Right ventricle myocardium superior (tissue), 1 donor: ENCODE measurements around the gene CBARP. TPM values are rescaled to one million over a fixed set of nuclear protein-coding genes. Genes with fewer than 3 reads are reported as not detected.
A peak's percentile ranks its signal among the peaks of the same experiment; 100 is the strongest.

Source experiments
- ATAC-seq: fragments of 200-7000 bp; cut with Tn5 transposase; one replicate; pipeline ENCODE4 v1.9.1; 2020; ENCODE audit warnings: mild to moderate bottlenecking; ENCODE audit not compliant: poor library complexity
- DNase-seq: peaks from one replicate; pipeline ENCODE4 v3.0.0-alpha.2; 2020
- intact Hi-C: fragments of 100-400 bp; cut with DNase I; formaldehyde crosslinking; loops from one replicate; pipeline ENCODE4 v1.11.2; 2022
- long read RNA-seq: library from polyadenylated mRNA; unstranded; transcript quantifications from one replicate; pipeline ENCODE4 v2.0.0, GENCODE V29; 2021
- total RNA-seq: library from RNA; stranded (reverse); fragmentation: NEBNext Ultra II Directional; extraction: Animal tissue kit (Norgen Biotek cat#: 25700); gene quantifications from one replicate; pipeline ENCODE4 v1.2.1, GENCODE V29; 2021
- donor health status: DM: no; HTN: yes; CAD: no; lungs with severe emphysema.

Gene CBARP, protein sequence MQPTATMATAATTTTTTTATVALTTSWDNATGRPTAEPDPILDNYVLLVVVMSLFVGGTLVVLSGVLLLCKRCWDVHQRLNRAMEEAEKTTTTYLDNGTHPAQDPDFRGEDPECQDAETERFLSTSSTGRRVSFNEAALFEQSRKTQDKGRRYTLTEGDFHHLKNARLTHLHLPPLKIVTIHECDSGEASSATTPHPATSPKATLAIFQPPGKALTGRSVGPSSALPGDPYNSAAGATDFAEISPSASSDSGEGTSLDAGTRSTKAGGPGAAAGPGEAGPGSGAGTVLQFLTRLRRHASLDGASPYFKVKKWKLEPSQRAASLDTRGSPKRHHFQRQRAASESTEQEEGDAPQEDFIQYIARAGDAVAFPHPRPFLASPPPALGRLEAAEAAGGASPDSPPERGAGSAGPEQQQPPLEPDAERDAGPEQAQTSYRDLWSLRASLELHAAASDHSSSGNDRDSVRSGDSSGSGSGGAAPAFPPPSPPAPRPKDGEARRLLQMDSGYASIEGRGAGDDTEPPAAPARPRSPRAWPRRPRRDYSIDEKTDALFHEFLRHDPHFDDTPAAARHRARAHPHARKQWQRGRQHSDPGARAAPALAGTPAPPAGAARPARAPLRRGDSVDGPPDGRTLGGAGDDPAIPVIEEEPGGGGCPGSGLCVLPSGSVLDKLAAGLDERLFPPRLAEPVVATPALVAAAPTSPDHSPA
- total RNA-seq: 1.1 TPM
- long read RNA-seq, partial matches to known transcripts: 0 of 4 reads
- long read RNA-seq, other reads (novel, unspliced or antisense): 4 of 4 reads

DNA sequence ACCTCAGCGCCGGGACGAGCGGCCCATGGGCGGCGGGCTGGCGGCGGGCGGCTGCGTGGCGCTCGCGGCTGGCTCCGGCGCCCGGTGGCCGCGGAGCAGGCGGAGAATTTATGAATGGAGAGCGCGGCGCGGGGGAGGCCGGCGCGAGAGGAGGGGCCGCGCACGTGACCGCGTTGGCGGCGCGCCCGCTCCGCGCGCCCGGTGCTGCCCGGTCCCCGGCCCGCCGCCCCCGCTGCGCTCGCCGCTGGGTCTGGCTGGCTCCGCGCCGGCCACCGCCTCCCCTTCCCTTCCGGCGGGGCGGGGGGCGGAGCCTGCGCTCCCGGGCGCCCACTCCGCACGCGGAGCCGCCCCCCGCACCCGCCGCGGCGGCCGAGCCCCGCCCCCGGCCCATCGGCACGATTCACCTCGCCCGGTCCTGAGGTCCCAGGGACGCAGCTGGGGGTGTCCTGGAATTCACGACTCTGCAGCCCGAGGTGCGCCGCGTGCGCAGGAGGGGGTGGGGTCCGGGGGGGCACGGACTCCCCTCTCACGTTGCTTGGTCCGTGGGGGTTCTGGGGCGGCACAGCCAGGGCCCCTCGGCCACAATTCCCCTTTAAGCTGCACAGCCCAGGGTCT is at the start of gene CBARP:
CBARP (minus strand) TSS at position 252 of the 615 bp plus-strand sequence. CDS start 1,905 bp downstream, outside the sequence.
- intact Hi-C loops: loop anchor here (10.0 kb wide), 1 partner anchor 213 kb away; the partner anchor contains the start of genes CNN2, RNU6-2 and TMEM259

DNA sequence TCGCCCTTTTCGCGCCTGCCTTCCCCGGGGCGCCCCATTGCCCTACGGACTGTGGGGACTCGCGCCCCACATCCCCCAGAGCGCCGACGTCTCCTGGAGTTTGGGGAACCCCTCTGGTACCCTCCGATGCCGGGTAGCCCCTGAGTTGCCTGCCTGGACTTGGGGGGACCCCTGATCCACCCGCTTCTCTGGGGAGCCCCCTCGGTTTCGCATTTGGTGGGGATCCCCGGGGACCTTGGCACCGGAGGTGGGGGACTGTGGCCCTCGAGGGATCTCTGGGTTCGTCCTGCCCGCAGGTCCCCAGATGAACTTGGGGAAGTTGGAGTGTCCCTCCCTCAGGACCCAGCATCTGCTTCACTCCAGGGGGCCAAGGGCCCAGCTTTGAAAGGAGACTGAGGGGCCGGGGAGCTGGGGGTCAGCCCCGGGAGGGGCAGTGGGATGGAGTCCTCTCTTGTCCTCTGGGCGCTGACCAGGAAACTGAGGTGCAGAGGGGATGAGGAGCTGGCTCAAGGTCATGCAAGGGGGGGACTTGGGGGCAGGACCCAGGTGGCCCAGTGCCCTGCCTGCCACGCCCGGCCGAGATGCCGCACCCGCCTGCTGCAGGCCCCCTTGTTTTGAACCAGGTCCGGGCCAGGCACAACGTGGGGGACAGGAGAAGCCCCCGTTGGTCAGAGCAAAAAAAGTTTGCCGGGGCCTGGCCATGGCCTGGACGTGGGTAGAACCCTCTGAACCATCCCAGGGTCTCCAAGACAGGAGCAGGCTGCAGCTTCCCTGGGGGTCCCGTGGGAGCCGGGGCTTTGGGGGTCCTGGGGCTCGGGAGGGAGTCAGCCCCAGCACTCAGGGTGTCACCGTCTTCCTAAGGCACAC is 48.9 kb upstream of the CBARP start:
- intact Hi-C loops: no loop called here
- no peak for DNase-seq
- ATAC-seq: no peak

More for the DNA sequence above, at the start of gene CBARP:
- no peak for DNase-seq
- no peak for ATAC-seq

DNA sequence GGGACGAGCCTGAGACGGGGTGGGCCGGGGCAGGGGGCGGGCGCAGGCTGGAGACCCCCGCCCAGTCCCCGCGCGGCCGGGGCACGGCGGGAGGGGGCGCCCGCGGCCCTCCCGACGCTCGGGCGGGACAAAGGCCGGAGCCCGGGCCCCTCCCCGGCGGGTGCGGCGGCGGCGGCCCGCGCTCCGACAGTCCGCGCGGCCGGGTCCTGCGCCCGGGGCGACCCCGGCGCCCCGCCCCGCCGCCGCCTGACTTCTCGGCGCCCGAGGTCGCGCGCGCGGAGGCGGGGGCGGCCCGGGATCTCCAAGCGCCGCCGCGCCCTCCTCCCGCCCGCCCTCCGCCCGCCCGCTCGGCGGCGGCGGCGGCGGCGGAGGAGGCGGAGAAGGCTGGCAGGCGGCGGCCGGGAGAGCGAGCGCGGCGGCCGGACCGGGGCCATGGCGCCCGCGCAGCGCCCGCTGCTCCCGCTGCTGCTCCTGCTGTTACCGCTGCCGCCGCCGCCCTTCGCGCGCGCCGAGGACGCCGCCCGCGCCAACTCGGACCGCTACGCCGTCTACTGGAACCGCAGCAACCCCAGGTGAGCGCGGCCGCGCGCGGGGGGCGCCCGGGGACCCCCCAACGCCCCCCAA is 48.0 kb upstream of the CBARP start, which contains the start of gene EFNA2:
EFNA2 (plus strand) TSS at position 137 of the 624 bp plus-strand sequence; CDS start at position 433, 296 bp downstream.
- DNase-seq (no peak), ATAC-seq (no peak)
- intact Hi-C loops: no loop called here

DNA sequence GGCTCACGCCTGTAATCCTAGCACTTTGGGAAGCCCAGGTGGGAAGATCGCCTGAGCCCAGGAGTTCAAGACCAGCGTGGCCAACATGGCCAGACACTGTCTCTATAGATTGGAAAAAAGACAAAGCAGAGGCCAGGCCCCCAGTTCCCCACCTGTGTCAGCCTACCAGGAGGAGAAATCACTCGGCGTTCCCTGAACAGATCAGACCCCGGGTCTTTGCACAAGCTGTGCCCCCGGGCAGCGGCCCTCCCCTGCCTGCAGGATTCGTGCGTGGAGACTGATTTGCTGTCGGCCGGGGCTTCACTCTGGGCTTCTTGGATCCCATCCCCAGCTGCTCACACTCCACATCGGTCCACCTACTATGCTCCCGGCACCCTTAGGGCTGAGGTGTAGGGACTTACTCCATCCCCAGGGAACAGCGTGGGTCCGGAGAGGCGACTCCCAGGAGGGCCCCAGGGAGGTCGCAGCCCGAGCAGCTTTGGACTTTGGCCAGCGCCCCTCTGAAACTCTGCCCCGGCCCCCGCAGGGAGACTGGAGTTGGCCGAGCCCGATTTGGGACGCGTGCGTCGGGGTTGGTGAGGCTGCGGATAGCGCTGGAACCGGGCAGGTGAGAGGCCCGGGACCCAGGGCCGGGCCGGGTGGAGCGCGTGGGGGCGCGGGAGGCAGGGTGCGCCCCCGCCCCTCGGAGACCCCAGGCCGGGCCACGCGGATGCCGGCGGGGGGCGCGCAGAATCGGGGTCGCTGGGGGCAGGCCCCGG is 47.4 kb upstream of the CBARP start:
- DNase-seq (no peak), ATAC-seq (no peak)
- intact Hi-C loops: no loop called here

DNA sequence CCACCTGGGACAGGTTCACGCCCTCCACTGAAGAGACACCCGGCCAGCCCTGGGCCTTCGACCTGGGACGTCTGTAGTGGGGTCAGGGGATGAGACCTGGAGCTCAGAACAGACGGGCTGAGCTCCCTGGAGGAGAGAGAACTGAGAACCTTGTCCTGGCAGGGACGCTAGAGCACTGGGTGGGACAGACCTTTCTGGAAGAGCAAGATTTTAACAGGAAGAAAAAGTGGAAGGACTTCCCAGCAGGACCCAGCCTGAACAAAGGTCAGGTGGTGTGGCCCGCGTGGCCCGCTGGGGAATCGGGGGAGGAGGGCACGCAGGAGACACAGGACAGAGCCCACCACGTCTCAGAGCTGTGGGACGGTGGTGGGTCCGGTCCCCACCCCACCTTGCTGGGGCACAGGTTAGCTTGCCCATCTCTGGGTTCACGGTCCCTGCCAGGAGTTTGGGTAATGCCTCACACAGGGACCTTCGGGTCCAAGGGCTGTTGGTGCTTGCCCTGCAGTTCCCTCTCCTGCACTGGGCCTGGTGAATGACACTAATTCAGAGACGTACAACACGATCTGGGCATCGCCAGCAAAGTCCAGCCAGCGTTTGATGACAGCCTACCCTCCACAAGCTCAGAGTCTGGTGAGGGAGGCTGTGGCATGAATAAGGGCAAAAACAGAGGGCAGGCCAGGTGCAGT is 46.6 kb upstream of the CBARP start:
- ATAC-seq (no peak), DNase-seq (no peak)
- intact Hi-C loops: no loop called here

DNA sequence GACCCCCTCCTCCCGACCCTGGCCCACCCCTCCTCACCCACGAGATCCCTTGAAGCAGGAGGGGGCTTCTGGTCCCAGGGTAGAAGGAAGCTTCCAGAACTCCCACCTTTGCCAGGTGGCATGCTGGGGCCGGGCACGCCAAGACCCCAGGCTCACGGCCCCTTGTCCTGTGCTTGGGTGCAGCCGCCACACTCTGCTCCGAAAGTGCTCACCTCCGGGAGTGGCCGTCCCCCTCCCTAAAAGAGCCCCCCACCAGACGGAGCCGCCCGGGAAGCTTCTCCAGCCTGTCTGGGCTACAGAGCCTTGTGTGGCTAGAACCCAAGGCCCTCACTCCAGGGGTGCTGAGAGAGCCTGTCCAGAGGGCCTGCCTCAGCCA is 46.1 kb upstream of the CBARP start:
- intact Hi-C loops: no loop called here
- ATAC-seq (no peak), DNase-seq (no peak)

DNA sequence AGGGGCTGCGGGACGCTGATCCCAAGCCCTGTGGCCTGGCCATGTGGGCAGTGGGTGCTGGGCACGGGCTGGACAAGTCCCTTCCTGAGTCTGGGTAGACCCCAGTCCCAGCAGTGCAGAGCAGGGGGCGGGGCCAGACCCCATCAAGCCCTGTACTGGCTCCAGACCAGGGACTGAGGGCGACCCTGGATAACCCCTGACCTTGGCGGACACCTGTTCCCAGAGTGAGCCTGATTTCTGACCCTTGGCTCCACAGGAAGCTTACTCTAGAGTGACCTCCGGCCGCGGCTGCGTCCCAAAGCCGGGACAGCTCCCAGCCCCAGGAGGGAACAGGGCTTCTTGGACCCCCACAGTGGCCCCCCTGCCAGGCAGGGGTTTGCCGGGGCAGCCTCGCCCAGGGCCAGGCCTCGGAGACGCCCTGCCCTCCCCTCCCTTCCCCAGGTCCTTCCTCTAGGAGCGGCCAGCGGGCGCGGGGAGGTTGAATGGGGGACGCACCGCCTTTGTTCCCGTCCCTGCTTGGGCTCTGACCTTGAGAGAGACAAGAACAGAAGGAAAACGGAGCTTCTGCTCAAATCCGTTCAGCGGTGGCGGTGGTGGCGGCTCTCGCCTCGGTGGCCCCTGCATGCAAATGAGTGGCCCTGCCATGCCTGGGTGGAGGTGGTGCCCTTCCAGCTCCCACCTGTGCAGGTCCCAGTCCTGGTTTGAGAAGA is 45.6 kb upstream of the CBARP start:
- intact Hi-C loops: no loop called here
- ATAC-seq: no peak
- DNase-seq: no peak

DNA sequence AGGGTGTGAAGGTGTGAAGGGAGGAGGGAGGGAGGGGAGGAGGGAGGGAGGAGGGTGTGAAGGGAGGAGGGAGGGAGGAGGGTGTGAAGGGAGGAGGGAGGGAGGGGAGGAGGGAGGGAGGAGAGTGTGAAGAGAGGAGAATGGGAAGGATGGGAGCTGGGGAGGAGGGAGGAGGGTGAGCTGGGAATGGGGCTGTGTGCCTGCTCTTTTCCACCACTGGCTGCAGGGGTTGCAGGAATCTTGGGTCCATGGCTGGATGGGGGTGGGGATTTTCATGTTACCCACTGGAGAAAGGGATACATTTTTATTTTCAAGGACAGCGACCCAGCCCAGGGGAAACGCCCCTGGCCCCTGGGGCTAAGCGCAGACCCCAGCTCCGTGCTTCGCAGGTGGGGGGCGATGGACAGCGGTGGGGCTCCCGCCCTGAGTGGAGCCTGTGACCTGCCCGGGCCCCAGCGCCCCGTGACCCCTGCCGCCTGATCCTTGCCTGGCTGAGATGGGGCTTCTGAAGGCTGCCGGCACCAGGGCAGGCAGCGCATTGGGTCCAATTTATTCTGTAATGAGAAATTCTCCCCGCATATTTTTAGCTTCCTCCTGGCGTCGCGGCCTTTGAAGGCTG is 44.9 kb upstream of the CBARP start:
- ATAC-seq (no peak), DNase-seq (no peak)
- intact Hi-C loops: no loop called here

DNA sequence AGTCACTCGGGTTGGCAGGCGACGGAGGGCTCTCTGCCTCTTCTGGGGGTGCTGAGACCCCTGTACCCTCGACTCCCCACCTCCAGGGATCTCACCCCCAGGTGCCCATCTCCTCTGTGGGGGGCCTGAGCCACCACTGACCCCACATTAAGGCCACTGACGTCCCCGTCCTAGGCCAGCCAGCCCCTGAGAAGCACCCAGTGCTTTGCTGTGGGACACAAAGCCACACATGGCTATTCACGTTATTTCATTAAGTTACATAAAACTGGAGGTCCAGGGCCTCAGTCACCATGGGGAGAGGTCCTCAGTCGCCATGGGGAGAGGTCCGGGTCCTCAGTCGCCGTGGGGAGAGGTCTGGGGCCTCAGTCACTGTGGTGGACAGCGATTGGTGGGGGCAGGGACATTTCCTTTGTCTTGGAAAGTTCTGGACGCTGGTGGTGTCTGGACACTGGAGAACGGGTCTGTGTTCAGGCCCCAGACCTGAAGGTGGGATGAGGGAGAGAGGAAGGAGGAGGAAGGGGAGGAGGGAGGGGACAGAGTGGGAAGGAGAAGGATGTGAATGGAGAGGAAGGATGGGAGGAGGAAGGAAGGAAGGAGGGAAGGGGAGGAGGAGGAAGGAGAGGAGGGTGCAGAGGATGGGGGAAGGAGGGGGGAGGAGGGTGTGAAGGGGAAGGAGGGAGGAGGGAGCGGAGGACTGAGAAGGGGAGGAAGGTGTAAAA is 43.9 kb upstream of the CBARP start:
- intact Hi-C loops: no loop called here
- ATAC-seq (no peak), DNase-seq (no peak)

DNA sequence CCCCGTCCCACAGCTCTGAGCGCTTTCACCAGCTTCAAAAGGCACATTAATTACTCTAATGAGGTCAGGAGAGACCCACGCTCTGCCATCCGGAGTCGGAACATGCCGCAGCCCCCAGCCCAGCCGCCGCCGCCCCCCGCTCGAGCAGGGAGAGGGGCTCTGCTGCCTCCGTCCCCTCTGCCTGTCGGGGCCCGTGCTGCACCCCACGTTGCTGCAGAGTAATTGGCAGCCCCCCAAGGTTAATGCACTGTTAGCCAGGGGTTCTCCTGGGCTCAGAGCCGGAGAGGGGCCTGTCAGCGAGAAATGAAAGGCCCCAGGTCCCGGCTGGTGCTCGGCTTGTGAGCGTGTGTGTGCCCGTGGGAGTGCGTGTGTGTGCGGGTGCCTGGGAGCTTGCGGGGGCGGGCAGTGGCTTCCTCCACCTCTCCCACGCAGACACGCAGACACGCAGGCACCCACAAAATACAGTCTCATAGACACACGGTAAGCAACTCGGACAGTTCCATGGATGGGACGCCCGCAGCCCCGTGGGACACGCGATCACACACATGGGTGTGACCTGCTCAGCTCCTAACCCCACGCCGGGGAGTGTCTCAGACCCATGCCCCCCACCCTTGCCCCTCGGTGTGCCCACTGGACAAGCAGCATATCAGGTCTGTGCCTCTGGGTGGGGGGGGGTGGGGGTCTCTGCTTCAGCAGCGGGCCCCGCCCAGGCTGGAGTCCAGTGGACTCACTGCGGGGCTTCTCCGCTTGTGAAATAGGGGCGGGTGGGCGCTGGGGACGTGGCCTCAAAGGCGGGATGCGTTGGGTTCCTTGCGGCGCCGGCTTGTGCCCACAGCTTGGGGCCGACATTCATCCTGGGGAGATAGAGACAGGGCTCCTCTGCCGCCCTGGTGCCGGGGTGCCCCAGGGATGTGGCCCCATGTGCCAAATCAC is 43.1 kb upstream of the CBARP start:
- intact Hi-C loops: no loop called here
- no peak for ATAC-seq
- no peak for DNase-seq

DNA sequence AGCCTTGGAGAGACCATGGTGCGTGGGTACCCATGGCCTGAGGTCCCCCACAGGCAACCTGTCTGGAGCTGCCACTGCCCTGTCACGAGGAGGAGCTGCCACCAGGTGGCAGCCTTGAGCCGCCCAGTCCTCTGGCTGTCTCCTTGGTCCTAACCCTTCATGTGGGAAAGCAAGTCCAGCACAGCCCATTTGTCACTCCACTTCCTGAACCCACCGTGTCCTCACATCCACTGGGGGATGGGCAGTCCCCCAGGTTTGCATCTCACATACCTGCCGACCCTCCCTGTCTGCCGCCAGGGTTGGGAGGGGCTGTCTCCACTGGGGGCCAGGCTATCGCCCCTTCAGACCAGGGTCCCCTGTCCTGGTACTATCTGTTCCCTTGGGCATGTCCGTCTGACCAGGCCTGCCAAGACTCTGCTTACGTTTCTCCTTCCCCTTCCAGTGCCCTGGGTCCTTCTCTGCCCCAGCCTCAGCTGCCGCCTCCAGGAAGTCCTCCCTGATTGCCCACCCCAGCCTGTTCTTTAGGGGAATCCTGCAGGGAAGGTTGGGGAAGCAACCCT is 42.1 kb upstream of the CBARP start:
- DNase-seq (peak; percentile 88), ATAC-seq (peak; percentile 39)
- intact Hi-C loops: loop anchor here (10.0 kb wide), 1 partner anchor 105 kb away; the partner anchor contains the start of gene NDUFS7

DNA sequence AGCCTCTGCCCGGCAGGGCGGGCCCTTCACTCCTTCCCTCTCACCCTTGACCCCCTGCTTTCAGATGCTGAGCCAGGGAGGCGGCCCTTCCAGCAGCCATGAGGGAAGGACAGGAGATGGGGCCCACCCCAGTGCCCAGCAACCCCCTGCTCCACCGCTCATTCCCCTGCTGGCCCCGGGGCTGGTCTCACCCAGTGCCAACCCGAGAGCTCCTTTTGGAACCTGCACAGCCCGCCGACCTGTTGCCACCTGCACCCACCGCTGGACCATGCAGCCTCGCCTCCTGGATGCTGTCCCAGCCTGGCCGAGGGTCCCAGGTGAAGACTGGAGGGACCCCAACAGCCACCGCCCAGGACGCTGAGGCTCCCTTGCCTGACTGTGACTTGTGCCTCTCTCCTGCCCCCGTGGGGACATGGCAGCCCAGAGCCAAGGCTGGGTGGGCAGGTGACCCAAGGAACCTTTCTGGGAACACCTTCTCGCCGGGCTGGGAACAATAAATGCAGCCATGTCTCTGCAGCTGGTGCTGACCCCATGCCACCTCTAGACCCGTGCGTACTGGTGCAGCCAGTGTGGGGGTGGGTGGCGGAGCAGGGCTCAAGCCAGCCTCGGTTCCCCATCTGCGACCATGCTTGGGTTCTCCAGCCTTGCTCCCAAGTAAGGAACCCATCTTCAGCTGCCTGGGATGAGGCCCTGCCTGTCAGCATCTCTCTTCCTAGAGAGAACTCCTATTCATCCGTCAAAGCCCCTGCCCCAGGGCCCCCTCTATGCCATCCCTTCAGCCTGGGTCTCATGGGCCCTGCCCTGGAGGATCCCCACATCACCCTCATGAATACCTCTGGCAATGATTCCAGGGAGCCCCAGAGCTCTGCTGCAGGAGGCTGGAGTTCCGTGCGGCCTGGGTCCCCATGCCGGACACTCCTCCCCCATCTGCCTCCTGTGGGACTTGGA is 41.2 kb upstream of the CBARP start:
- DNase-seq: no peak

DNA sequence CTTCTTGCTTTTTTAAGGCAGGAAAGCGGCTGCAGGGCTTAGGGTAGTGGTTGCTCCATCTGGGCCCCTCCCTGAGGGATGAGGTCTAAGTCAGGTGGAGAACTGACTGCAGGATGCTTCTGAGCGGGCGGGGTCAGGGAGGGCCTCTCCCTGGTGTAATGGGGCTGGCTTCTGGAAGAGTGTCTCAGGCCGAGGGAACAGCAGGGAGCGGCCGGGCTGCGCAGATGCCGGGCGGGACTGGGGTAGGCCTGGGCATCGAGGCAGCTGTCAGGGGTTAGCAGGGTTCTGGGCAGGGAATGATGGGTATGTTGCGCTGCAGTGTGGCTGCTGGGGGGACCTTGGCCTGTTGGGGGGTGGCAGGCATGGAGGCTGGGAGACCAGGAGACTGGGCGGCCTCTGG is 40.3 kb upstream of the CBARP start:
- intact Hi-C loops: loop anchor here (10.0 kb wide), 1 partner anchor 107 kb away; the partner anchor contains the start of gene NDUFS7
- no peak for DNase-seq
- ATAC-seq: no peak

More for the DNA sequence above, 41.2 kb upstream of the CBARP start:
- no peak for ATAC-seq
- intact Hi-C loops: loop anchor here (10.0 kb wide), 1 partner anchor 106 kb away; the partner anchor contains the start of gene NDUFS7
